SK-N-MC (cell line): ENCODE data around the gene DIP2C.

Source experiments
- DNase-seq: peaks from one replicate; pipeline ENCODE4 v3.0.0-alpha.2; 2011; ENCODE audit warnings: low read depth, low spot score
- H3K27ac ChIP-seq: fragments of 200-600 bp; sonication (generic); 2 replicates; pipeline ENCODE4 v1.5.1; 2016; ENCODE audit warnings: mixed run types
- H3K36me3 ChIP-seq: fragments of 200-600 bp; sonication (generic); 2 replicates; pipeline ENCODE4 v1.6.1; 2017; ENCODE audit warnings: antibody characterized with exemption, low read length, mixed read lengths; ENCODE audit not compliant: insufficient read depth
- H3K4me3 ChIP-seq: fragments of 200-600 bp; sonication (generic); 2 replicates; pipeline ENCODE4 v1.5.1; 2016
- H3K9ac ChIP-seq: fragments of 200-600 bp; sonication (generic); 2 replicates; pipeline ENCODE4 v1.8.0; 2017; ENCODE audit warnings: mixed run types, mixed read lengths; ENCODE audit not compliant: insufficient read length
- H3K9me3 ChIP-seq: fragments of 200-600 bp; sonication (generic); 2 replicates; pipeline ENCODE4 v1.6.1; 2017; ENCODE audit warnings: low read depth, mild to moderate bottlenecking, antibody characterized with exemption, low read length, moderate library complexity, mixed read lengths
- EZH2 ChIP-seq: fragments of 200-600 bp; sonication (generic); IDR thresholded peaks from one replicate; pipeline ENCODE4 v1.6.1; 2017; ENCODE audit warnings: antibody characterized with exemption
- FOXP2 ChIP-seq: optimal IDR thresholded peaks from 2 replicates; pipeline ENCODE3; 2011; ENCODE audit warnings: mild to moderate bottlenecking, moderate library complexity; ENCODE audit not compliant: insufficient read depth; ENCODE audit errors: extremely low read length, control extremely low read depth
- POLR2AphosphoS5 ChIP-seq: IDR thresholded peaks from 2 replicates; pipeline ENCODE4 v1.6.1; 2012; ENCODE audit warnings: mild to moderate bottlenecking, low read depth, low read length, borderline replicate concordance

Gene DIP2C

GRCh38 chr10:279655-280054 lies 409.8 kb downstream of the DIP2C start:
- no peak for TF ChIP-seq POLR2AphosphoS5
- no peak for TF ChIP-seq FOXP2
- TF ChIP-seq EZH2: no peak
- Histone ChIP-seq H3K4me3 (no peak overlapping the region), H3K9ac (no peak overlapping the region), H3K9me3 (no peaks in the 10 kb centered on the region), H3K36me3 (no peaks in the 10 kb centered on the region), H3K27ac (no peak overlapping the region)
- DNase-seq: no peak

DNA sequence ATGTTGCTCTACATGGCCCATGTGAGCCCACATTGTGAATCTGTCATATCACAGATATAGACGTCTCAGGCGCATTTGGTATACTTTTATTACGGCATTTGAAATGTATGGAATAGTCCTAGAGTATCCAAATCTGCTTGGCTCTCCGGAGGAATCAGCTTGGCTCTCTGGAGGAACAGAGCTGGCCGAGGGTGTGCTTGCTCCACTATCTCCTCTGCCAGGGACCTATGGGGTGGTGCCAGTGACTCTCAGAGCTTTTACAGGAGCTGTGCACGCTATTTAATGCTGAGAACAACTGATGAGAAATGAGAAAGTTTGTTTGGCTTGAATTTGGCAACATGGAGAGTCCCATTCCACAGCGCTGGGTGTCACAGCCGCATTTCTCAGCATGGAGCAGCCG lies 410.2 kb downstream of the DIP2C start:
- H3K4me3 ChIP-seq: no peak overlapping the region
- TF ChIP-seq POLR2AphosphoS5: no peak
- TF ChIP-seq FOXP2: no peak
- no peak for DNase-seq
- H3K27ac ChIP-seq: no peak overlapping the region
- no peak overlapping the region for H3K9ac ChIP-seq
- H3K9me3 ChIP-seq: no peaks in the 10 kb centered on the region
- no peaks in the 10 kb centered on the region for H3K36me3 ChIP-seq

- no peaks in the 10 kb centered on the region for H3K36me3 ChIP-seq
- no peak for TF ChIP-seq POLR2AphosphoS5
- TF ChIP-seq EZH2: no peak
- TF ChIP-seq FOXP2: no peak
Observed at GRCh38 chr10:278707-279106, 410.8 kb downstream of the DIP2C start.

DNA sequence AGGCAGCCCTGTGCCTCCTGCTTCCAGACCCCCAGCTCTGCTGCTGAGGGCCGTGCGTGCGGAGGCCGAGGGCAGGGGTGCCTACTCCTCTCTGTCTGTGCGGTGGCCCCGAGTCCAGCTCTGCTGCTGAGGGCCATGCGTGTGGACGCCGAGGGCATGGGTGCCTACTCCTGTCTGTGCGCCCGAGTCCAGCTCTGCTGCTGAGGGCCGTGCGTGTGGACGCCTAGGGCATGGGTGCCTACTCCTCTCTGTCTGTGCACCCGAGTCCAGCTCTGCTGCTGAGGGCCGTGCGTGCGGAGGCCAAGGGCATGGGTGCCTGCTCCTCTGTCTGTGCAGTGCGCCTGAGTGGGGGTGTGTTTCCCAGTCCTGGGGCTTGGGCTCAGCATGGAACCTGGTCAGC lies 411.5 kb downstream of the DIP2C start:
- H3K9ac ChIP-seq: no peak overlapping the region
- H3K36me3 ChIP-seq: no peaks in the 10 kb centered on the region
- H3K27ac ChIP-seq: no peak overlapping the region
- no peak for DNase-seq
- H3K4me3 ChIP-seq: no peak overlapping the region
- H3K9me3 ChIP-seq: no peaks in the 10 kb centered on the region
- TF ChIP-seq POLR2AphosphoS5: no peak
- no peak for TF ChIP-seq EZH2
- TF ChIP-seq FOXP2: no peak

More at GRCh38 chr10:278707-279106, 410.8 kb downstream of the DIP2C start:
- no peak overlapping the region for H3K27ac ChIP-seq
- H3K9ac ChIP-seq: no peak overlapping the region
- no peak for DNase-seq
- H3K4me3 ChIP-seq: no peak overlapping the region
- no peaks in the 10 kb centered on the region for H3K9me3 ChIP-seq

GRCh38 chr10:275680-276079 lies 413.8 kb downstream of the DIP2C start:
- no peak overlapping the region for H3K4me3 ChIP-seq
- TF ChIP-seq EZH2 (no peak), FOXP2 (no peak), POLR2AphosphoS5 (no peak)
- H3K36me3 ChIP-seq: no peaks in the 10 kb centered on the region
- H3K9me3 ChIP-seq: no peaks in the 10 kb centered on the region
- no peak for DNase-seq
- H3K27ac ChIP-seq: no peak overlapping the region
- H3K9ac ChIP-seq: no peak overlapping the region

DNA sequence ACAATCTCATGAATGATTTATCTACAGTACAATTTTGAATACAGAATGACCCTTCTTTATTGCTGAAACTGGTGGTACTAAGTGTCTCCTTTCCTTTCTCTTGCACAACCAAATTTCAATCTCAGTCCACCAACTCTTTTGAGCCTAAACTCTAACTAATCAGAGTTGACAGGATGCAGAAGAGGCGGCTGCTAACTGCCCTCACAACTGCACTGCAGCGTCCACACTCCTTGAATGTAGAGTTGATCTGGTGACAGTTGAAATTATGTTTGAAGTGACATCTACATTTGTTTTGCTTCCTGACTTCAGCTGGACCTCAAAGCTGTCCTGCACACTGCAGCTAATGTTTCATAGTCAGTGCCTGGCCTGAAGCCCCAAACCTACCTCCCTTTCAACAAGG lies 414.6 kb downstream of the DIP2C start:
- TF ChIP-seq POLR2AphosphoS5: no peak
- no peak for TF ChIP-seq FOXP2
- TF ChIP-seq EZH2: no peak
- no peak overlapping the region for H3K9ac ChIP-seq
- H3K9me3 ChIP-seq: no peaks in the 10 kb centered on the region
- no peak overlapping the region for H3K4me3 ChIP-seq
- no peaks in the 10 kb centered on the region for H3K36me3 ChIP-seq
- no peak for DNase-seq
- no peak overlapping the region for H3K27ac ChIP-seq

- DNase-seq: no peak
- Histone ChIP-seq H3K27ac (no peak overlapping the region), H3K9me3 (no peaks in the 10 kb centered on the region), H3K36me3 (no peaks in the 10 kb centered on the region), H3K4me3 (no peak overlapping the region), H3K9ac (no peak overlapping the region)
- TF ChIP-seq EZH2: no peak
Observed at GRCh38 chr10:273088-273487, 416.4 kb downstream of the DIP2C start.

- H3K9me3 ChIP-seq: no peaks in the 10 kb centered on the region
- no peak overlapping the region for H3K27ac ChIP-seq
- H3K4me3 ChIP-seq: no peak overlapping the region
- no peaks in the 10 kb centered on the region for H3K36me3 ChIP-seq
- no peak for DNase-seq
- TF ChIP-seq POLR2AphosphoS5: no peak
- no peak for TF ChIP-seq EZH2
- no peak overlapping the region for H3K9ac ChIP-seq
Observed at GRCh38 chr10:271722-272121, 417.7 kb downstream of the DIP2C start.

- Histone ChIP-seq H3K27ac (no peak overlapping the region), H3K9ac (no peak overlapping the region), H3K9me3 (no peaks in the 10 kb centered on the region), H3K4me3 (no peak overlapping the region), H3K36me3 (no peaks in the 10 kb centered on the region)
- no peak for TF ChIP-seq EZH2
- TF ChIP-seq FOXP2: no peak
- no peak for TF ChIP-seq POLR2AphosphoS5
- DNase-seq: no peak
Observed at GRCh38 chr10:271201-271600, 418.3 kb downstream of the DIP2C start.

DNA sequence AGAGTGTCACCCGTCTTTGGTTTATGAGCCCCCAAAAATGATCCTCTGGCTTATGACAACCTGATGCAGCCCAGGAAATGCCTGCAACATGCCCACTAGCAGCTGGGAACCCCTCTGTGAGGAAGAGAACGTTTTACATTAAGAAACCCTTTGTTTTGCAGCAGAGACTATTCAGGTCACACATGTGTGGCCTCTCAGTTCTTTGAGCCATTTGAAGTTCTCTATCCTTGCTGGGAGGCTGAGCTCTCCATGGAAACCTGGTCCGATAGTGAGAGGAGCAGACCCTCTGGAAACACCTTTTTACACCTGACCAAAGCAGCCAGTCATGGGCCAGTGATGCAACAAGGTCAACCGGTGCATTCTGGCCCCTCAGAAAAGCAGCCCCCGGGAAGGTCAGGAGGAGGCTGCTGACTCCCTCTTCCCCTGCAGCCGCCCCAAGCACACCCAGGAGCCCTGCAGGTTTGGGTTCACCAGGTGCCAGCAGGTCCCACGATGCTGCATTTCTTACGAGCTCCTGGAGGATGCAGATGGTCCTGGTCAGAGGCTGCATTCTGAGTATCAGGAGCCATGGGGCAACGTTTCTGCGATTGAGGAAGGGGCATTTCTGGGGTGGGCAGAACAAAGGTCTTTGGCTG lies 419.9 kb downstream of the DIP2C start:
- DNase-seq: no peak
- TF ChIP-seq FOXP2: no peak
- TF ChIP-seq EZH2: no peak
- Histone ChIP-seq H3K27ac (no peak overlapping the region), H3K4me3 (no peak overlapping the region), H3K9me3 (no peaks in the 10 kb centered on the region), H3K9ac (no peak overlapping the region), H3K36me3 (no peaks in the 10 kb centered on the region)
